Measurements from ENCODE around the gene PARD3. TPM values are rescaled to one million over a fixed set of nuclear protein-coding genes. Genes with fewer than 3 reads are reported as not detected.

Gene PARD3
- total and polyA plus RNA-seq, 3 donors from 2014 or later, result 31.8 to 59.5 (median 49.5) TPM

GRCh38 chr10:34682580-34682979 is 132.5 kb downstream of the PARD3 start:
- no peaks in the 10 kb centered on the region for H3K4me1 ChIP-seq
- no peaks in the 10 kb centered on the region for H3K9me3 ChIP-seq
- no peak for DNase-seq
- intact Hi-C loops (cut with DNase I; ENCODE audit: low total_unique reads), result no loop called here
- no peaks in the 10 kb centered on the region for H3K27me3 ChIP-seq
- TF ChIP-seq POLR2A (IDR thresholded peaks at IDR 0.05), result no peak
- no peak for TF ChIP-seq CTCF (IDR thresholded peaks at IDR 0.05)
- H3K27ac ChIP-seq, result no peak overlapping the region
- no peak overlapping the region for H3K4me3 ChIP-seq
- WGBS, 2 donors, result 91 to 99% methylated on average over 7 of the region's 7 CpGs
- no peaks in the 10 kb centered on the region for H3K36me3 ChIP-seq (ENCODE audit: low read depth, missing control alignments)

- H3K4me3 ChIP-seq, result no peak overlapping the region
- intact Hi-C loops (cut with DNase I; ENCODE audit: low total_unique reads), result no loop called here
- no peaks in the 10 kb centered on the region for H3K9me3 ChIP-seq
- TF ChIP-seq CTCF (IDR thresholded peaks at IDR 0.05), result no peak
- no peaks in the 10 kb centered on the region for H3K36me3 ChIP-seq (ENCODE audit: low read depth, missing control alignments)
- WGBS, 2 donors, result 65 to 89% methylated on average over 5 of the region's 5 CpGs
- no peaks in the 10 kb centered on the region for H3K4me1 ChIP-seq
- H3K27ac ChIP-seq, result no peak overlapping the region
- no peak for DNase-seq
- no peaks in the 10 kb centered on the region for H3K27me3 ChIP-seq
Measured at GRCh38 chr10:34681933-34682332, 133.2 kb downstream of the PARD3 start.

- intact Hi-C loops (cut with DNase I; ENCODE audit: low total_unique reads), result no loop called here
- no peaks in the 10 kb centered on the region for H3K4me1 ChIP-seq
- H3K27ac ChIP-seq, result no peak overlapping the region
- no peak for DNase-seq
- no peaks in the 10 kb centered on the region for H3K27me3 ChIP-seq
- H3K9me3 ChIP-seq, result no peaks in the 10 kb centered on the region
- no peaks in the 10 kb centered on the region for H3K36me3 ChIP-seq (ENCODE audit: low read depth, missing control alignments)
- H3K4me3 ChIP-seq, result no peak overlapping the region
- TF ChIP-seq POLR2A (IDR thresholded peaks at IDR 0.05) (no peak), CTCF (IDR thresholded peaks at IDR 0.05) (no peak)
- WGBS, 2 donors, result 85 to 93% methylated on average over 8 of the region's 8 CpGs
Measured at GRCh38 chr10:34679177-34679576, 135.9 kb downstream of the PARD3 start.

GRCh38 chr10:34677591-34677990 is 137.5 kb downstream of the PARD3 start:
- intact Hi-C loops (cut with DNase I; ENCODE audit: low total_unique reads), result no loop called here
- H3K27me3 ChIP-seq, result no peaks in the 10 kb centered on the region
- no peak overlapping the region for H3K27ac ChIP-seq
- H3K9me3 ChIP-seq, result no peaks in the 10 kb centered on the region
- no peak for TF ChIP-seq POLR2A (IDR thresholded peaks at IDR 0.05)
- no peak for TF ChIP-seq CTCF (IDR thresholded peaks at IDR 0.05)
- H3K4me1 ChIP-seq, result no peaks in the 10 kb centered on the region
- 78 to 79% methylated on average over 4 of the region's 4 CpGs for WGBS, 2 donors
- no peak overlapping the region for H3K4me3 ChIP-seq
- H3K36me3 ChIP-seq (ENCODE audit: low read depth, missing control alignments), result no peaks in the 10 kb centered on the region
- DNase-seq, result no peak

DNA sequence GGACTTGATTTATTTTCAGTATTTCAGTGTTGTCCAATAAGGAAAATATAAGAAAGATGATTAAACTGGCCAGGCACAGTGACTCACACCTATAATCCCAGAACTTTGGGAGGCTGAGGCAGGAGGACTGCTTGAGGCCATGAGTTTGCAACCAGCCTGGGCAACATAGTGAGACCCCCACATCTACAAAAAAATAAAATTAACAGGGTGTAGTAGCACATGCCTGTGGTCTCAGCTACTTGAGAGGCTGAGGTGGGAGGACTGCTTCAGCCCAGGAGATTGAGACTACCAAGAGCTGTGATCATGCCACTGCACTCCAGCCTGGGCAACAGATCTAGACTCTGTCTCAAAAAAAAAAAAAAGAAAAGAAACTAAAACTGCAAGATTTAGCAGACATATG is 138.0 kb downstream of the PARD3 start:
- H3K27me3 ChIP-seq, result no peaks in the 10 kb centered on the region
- H3K9me3 ChIP-seq, result no peaks in the 10 kb centered on the region
- TF ChIP-seq POLR2A (IDR thresholded peaks at IDR 0.05) (no peak), CTCF (IDR thresholded peaks at IDR 0.05) (no peak)
- intact Hi-C loops (cut with DNase I; ENCODE audit: low total_unique reads), result no loop called here
- no peak overlapping the region for H3K4me3 ChIP-seq
- H3K27ac ChIP-seq, result no peak overlapping the region
- H3K4me1 ChIP-seq, result no peaks in the 10 kb centered on the region
- no peak for DNase-seq
- no peaks in the 10 kb centered on the region for H3K36me3 ChIP-seq (ENCODE audit: low read depth, missing control alignments)
